Nephron progenitor cell (in vitro differentiated cells): ENCODE measurements around the gene KCNAB1.

Experiments used
- DNase-seq: peaks from one replicate; pipeline ENCODE4 v3.0.0; 2021
- H3K27ac Mint-ChIP-seq: 2 replicates; pipeline ENCODE4 v1.8.0; 2021; ENCODE audit warnings: mild to moderate bottlenecking, moderate library complexity, mixed read lengths
- H3K27me3 Mint-ChIP-seq: 2 replicates; pipeline ENCODE4 v1.8.0; 2021; ENCODE audit warnings: mild to moderate bottlenecking, low read depth, mixed read lengths; ENCODE audit not compliant: poor library complexity
- H3K36me3 Mint-ChIP-seq: 2 replicates; pipeline ENCODE4 v1.8.0; 2021; ENCODE audit warnings: low read depth, mixed read lengths
- H3K4me1 Mint-ChIP-seq: 2 replicates; pipeline ENCODE4 v1.8.0; 2021; ENCODE audit warnings: mixed read lengths
- H3K4me3 Mint-ChIP-seq: 2 replicates; pipeline ENCODE4 v1.8.0; 2021; ENCODE audit warnings: mild to moderate bottlenecking, moderate library complexity, mixed read lengths
- H3K9me3 Mint-ChIP-seq: 2 replicates; pipeline ENCODE4 v1.8.0; 2021; ENCODE audit warnings: mild to moderate bottlenecking, moderate library complexity, mixed read lengths
- CTCF ChIP-seq: fragments of 200-600 bp; sonication (generic); IDR thresholded peaks from 2 replicates; pipeline ENCODE4 v1.5.0; 2021; ENCODE audit warnings: antibody characterized with exemption

The KCNAB1 gene

GRCh38 chr3:156433138-156433537 lies 312.8 kb downstream of the KCNAB1 start:
- peaks cover 7% of the 10 kb centered on the region for H3K9me3 Mint-ChIP-seq
- no peak overlapping the region for H3K4me3 Mint-ChIP-seq
- H3K4me1 Mint-ChIP-seq, result peaks cover 26% of the 10 kb centered on the region
- no peak for DNase-seq
- H3K27me3 Mint-ChIP-seq, result peaks cover 4% of the 10 kb centered on the region
- no peak for TF ChIP-seq CTCF
- no peak overlapping the region for H3K27ac Mint-ChIP-seq
- no peaks in the 10 kb centered on the region for H3K36me3 Mint-ChIP-seq

- peaks cover 7% of the 10 kb centered on the region for H3K9me3 Mint-ChIP-seq
Observed at GRCh38 chr3:156433910-156434309, 313.5 kb downstream of the KCNAB1 start.

GRCh38 chr3:156434921-156435320 lies 314.5 kb downstream of the KCNAB1 start:
- Mint-ChIP-seq H3K9me3 (peaks cover 7% of the 10 kb centered on the region), H3K27ac (no peak overlapping the region), H3K36me3 (no peaks in the 10 kb centered on the region), H3K4me1 (peaks cover 20% of the 10 kb centered on the region), H3K27me3 (peaks cover 4% of the 10 kb centered on the region), H3K4me3 (no peak overlapping the region)
- DNase-seq, result no peak
- TF ChIP-seq CTCF, result no peak

More at GRCh38 chr3:156433910-156434309, 313.5 kb downstream of the KCNAB1 start:
- Mint-ChIP-seq H3K4me3 (no peak overlapping the region), H3K36me3 (no peaks in the 10 kb centered on the region), H3K27me3 (peaks cover 4% of the 10 kb centered on the region), H3K27ac (no peak overlapping the region), H3K4me1 (peaks cover 26% of the 10 kb centered on the region)
- no peak for DNase-seq
- TF ChIP-seq CTCF, result no peak

GRCh38 chr3:156443079-156443478 lies 322.7 kb downstream of the KCNAB1 start:
- TF ChIP-seq CTCF, result no peak
- peak overlapping the region; percentile 68 for H3K27ac Mint-ChIP-seq
- H3K9me3 Mint-ChIP-seq, result no peaks in the 10 kb centered on the region
- H3K27me3 Mint-ChIP-seq, result peaks cover under 1% of the 10 kb centered on the region
- no peaks in the 10 kb centered on the region for H3K36me3 Mint-ChIP-seq
- DNase-seq, result no peak
- H3K4me1 Mint-ChIP-seq, result peaks cover 13% of the 10 kb centered on the region
- no peak overlapping the region for H3K4me3 Mint-ChIP-seq

GRCh38 chr3:156445117-156446090 lies 325.0 kb downstream of the KCNAB1 start:
- no peak for TF ChIP-seq CTCF
- H3K36me3 Mint-ChIP-seq, result no peaks in the 10 kb centered on the region
- H3K27ac Mint-ChIP-seq, result no peak overlapping the region
- H3K9me3 Mint-ChIP-seq, result no peaks in the 10 kb centered on the region
- DNase-seq, result no peak
- H3K4me3 Mint-ChIP-seq, result no peak overlapping the region
- H3K4me1 Mint-ChIP-seq, result peaks cover 13% of the 10 kb centered on the region
- peaks cover 2% of the 10 kb centered on the region for H3K27me3 Mint-ChIP-seq
